WTC11 (cell line): ENCODE results near the gene CIAPIN1. TPM values are rescaled to one million over a fixed set of nuclear protein-coding genes. Genes with fewer than 3 reads are reported as not detected.

Source experiments
- ATAC-seq: fragments of 200-7000 bp; cut with Tn5 transposase; 2 replicates; pipeline ENCODE4 v1.10.0; 2021; ENCODE audit warnings: mild to moderate bottlenecking, moderate library complexity
- CTCF ChIA-PET: fragments of 300-600 bp; sonication (Branson Sonifier 250); formaldehyde crosslinking; loops from one replicate; lab custom pipeline; 2021; ENCODE audit warnings: antibody characterized with exemption; lab: Charles Lee
- POLR2A ChIA-PET: fragments of 350-600 bp; sonication (Branson Sonifier 250); formaldehyde crosslinking; loops from one replicate; lab custom pipeline; 2021; ENCODE audit warnings: antibody characterized with exemption; lab: Charles Lee
- DNase-seq: peaks from one replicate; pipeline ENCODE4 v3.0.0; 2021; ENCODE audit warnings: low spot score
- H3K27ac Mint-ChIP-seq: 2 replicates; pipeline ENCODE4 v1.8.0; 2021; ENCODE audit warnings: mixed read lengths
- H3K27me3 Mint-ChIP-seq: 2 replicates; pipeline ENCODE4 v1.8.0; 2021; ENCODE audit warnings: low read depth, mild to moderate bottlenecking, moderate library complexity, mixed read lengths
- H3K36me3 Mint-ChIP-seq: 2 replicates; pipeline ENCODE4 v1.8.0; 2021; ENCODE audit warnings: mixed read lengths
- H3K4me1 Mint-ChIP-seq: 2 replicates; pipeline ENCODE4 v1.8.0; 2022; ENCODE audit warnings: mixed read lengths
- H3K4me3 Mint-ChIP-seq: 2 replicates; pipeline ENCODE4 v1.8.0; 2021; ENCODE audit warnings: mild to moderate bottlenecking, moderate library complexity, mixed read lengths
- H3K9me3 Mint-ChIP-seq: 2 replicates; pipeline ENCODE4 v1.8.0; 2021; ENCODE audit warnings: mixed read lengths
- CREB1 ChIP-seq: sonication (generic); formaldehyde crosslinking; IDR thresholded peaks from 2 replicates; pipeline ENCODE4 v1.8.0; 2023; ENCODE audit warnings: mild to moderate bottlenecking, missing genetic modification reagents
- FOXJ3 ChIP-seq: sonication (generic); formaldehyde crosslinking; IDR thresholded peaks from 2 replicates; pipeline ENCODE4 v1.9.0; 2021; ENCODE audit warnings: missing genetic modification reagents, mild to moderate bottlenecking, borderline replicate concordance
- IRF2 ChIP-seq: sonication (generic); formaldehyde crosslinking; IDR thresholded peaks from 2 replicates; pipeline ENCODE4 v1.8.0; 2022; ENCODE audit warnings: low read depth, missing genetic modification reagents, borderline replicate concordance
- JUN ChIP-seq: sonication (generic); formaldehyde crosslinking; IDR thresholded peaks from 2 replicates; pipeline ENCODE4 v1.8.0; 2023; ENCODE audit warnings: mild to moderate bottlenecking, missing genetic modification reagents
- MXD4 ChIP-seq: fragments of 250-450 bp; sonication (Bioruptor Pico); IDR thresholded peaks from 2 replicates; pipeline ENCODE4 v1.8.0; 2021; ENCODE audit warnings: mild to moderate bottlenecking, moderate library complexity, borderline replicate concordance
- NFYB ChIP-seq: sonication (generic); formaldehyde crosslinking; conservative IDR thresholded peaks from 2 replicates; pipeline ENCODE4 v1.8.0; 2022; ENCODE audit warnings: low read depth, missing genetic modification reagents
- NR3C1 ChIP-seq: sonication (generic); formaldehyde crosslinking; conservative IDR thresholded peaks from 2 replicates; pipeline ENCODE4 v1.8.1; 2023; ENCODE audit warnings: low read depth, mild to moderate bottlenecking, missing genetic modification reagents
- RELA ChIP-seq: sonication (generic); formaldehyde crosslinking; IDR thresholded peaks from 2 replicates; pipeline ENCODE4 v1.8.1; 2022; ENCODE audit warnings: missing genetic modification reagents, mild to moderate bottlenecking, borderline replicate concordance
- RORB ChIP-seq: fragments of 250-450 bp; sonication (Bioruptor Pico); IDR thresholded peaks from 2 replicates; pipeline ENCODE4 v1.9.0; 2021; ENCODE audit warnings: mild to moderate bottlenecking
- SP1 ChIP-seq: sonication (generic); formaldehyde crosslinking; conservative IDR thresholded peaks from 2 replicates; pipeline ENCODE4 v1.8.1; 2022; ENCODE audit warnings: missing genetic modification reagents
- TCF7 ChIP-seq: sonication (generic); formaldehyde crosslinking; IDR thresholded peaks from 2 replicates; pipeline ENCODE4 v1.8.0; 2022; ENCODE audit warnings: mild to moderate bottlenecking, low read depth, missing genetic modification reagents, moderate library complexity
- ZNF121 ChIP-seq: sonication (generic); formaldehyde crosslinking; IDR thresholded peaks from 2 replicates; pipeline ENCODE4 v1.8.0; 2023; ENCODE audit warnings: missing genetic modification reagents
- ZNF232 ChIP-seq: sonication (generic); formaldehyde crosslinking; IDR thresholded peaks from 2 replicates; pipeline ENCODE4 v1.8.0; 2022; ENCODE audit warnings: mild to moderate bottlenecking, missing genetic modification reagents
- ZNF396 ChIP-seq: fragments of 250-450 bp; sonication (Bioruptor Pico); IDR thresholded peaks from 2 replicates; pipeline ENCODE4 v1.8.0; 2021; ENCODE audit warnings: mild to moderate bottlenecking, moderate library complexity, borderline replicate concordance
- ZNF416 ChIP-seq: fragments of 250-450 bp; sonication (Bioruptor Pico); IDR thresholded peaks from 2 replicates; pipeline ENCODE4 v1.9.0; 2021; ENCODE audit warnings: mild to moderate bottlenecking, inconsistent platforms
- ZNF671 ChIP-seq: fragments of 250-450 bp; sonication (Bioruptor Pico); IDR thresholded peaks from 2 replicates; pipeline ENCODE4 v1.8.0; 2021; ENCODE audit warnings: mild to moderate bottlenecking
- total RNA-seq: library from RNA; stranded (reverse); gene quantifications from 3 replicates; pipeline ENCODE4 v1.2.3, GENCODE V29; 2021
- TF ChIP-seq, protein P1 (sequence below): sonication (generic); formaldehyde crosslinking; IDR thresholded peaks from 2 replicates; pipeline ENCODE4 v1.8.1; 2023; ENCODE audit warnings: mild to moderate bottlenecking, missing genetic modification reagents, moderate library complexity
- TF ChIP-seq, protein P2 (sequence below): sonication (generic); formaldehyde crosslinking; IDR thresholded peaks from 2 replicates; pipeline ENCODE4 v1.8.1; 2022; ENCODE audit warnings: missing genetic modification reagents, borderline replicate concordance
- TF ChIP-seq, protein P3 (sequence below): sonication (generic); formaldehyde crosslinking; IDR thresholded peaks from 2 replicates; pipeline ENCODE4 v1.8.1; 2022; ENCODE audit warnings: mild to moderate bottlenecking, moderate library complexity, missing genetic modification reagents
- TF ChIP-seq, protein P4 (sequence below): sonication (generic); formaldehyde crosslinking; IDR thresholded peaks from 2 replicates; pipeline ENCODE4 v1.8.1; 2023; ENCODE audit warnings: mild to moderate bottlenecking, missing genetic modification reagents
- TF ChIP-seq, protein P5 (sequence below): sonication (generic); formaldehyde crosslinking; conservative IDR thresholded peaks from 2 replicates; pipeline ENCODE4 v1.8.1; 2023; ENCODE audit warnings: mild to moderate bottlenecking, low read depth, missing genetic modification reagents, moderate library complexity
- TF ChIP-seq, protein P6 (sequence below): fragments of 200-600 bp; IDR thresholded peaks from 2 replicates; pipeline ENCODE4 v1.8.0; 2022; ENCODE audit warnings: antibody characterized with exemption
- TF ChIP-seq, protein P7 (sequence below): sonication (generic); formaldehyde crosslinking; IDR thresholded peaks from 2 replicates; pipeline ENCODE4 v1.8.1; 2022; ENCODE audit warnings: low read depth, mild to moderate bottlenecking, moderate library complexity, missing genetic modification reagents, borderline replicate concordance

Gene CIAPIN1
- total RNA-seq, 1 experiment from 2014 or later: 87.9 TPM

DNA sequence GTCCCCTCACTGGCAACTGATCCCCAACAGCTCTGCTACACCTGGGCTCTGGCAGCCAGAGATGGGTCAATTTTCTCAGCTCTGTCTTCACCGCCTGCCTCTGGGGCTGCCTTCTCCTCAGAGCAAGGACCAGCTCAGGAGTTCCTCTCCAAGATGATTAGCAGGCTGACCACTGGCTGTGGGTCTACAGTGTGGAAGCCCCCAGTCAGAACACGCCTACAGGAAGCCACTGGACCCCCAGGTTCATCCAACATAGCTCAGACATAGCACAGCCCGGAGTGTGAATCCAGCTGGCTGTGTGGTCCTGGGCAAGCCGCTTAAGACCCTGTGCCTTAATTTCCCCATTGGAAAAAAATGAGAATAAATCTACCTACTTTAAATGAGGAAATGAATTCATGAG lies 34.2 kb upstream of the CIAPIN1 start (continued):
- TF ChIP-seq, protein P1, sequence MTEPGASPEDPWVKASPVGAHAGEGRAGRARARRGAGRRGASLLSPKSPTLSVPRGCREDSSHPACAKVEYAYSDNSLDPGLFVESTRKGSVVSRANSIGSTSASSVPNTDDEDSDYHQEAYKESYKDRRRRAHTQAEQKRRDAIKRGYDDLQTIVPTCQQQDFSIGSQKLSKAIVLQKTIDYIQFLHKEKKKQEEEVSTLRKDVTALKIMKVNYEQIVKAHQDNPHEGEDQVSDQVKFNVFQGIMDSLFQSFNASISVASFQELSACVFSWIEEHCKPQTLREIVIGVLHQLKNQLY (CRISPR knock-in tag): no peak
- no peak for TF ChIP-seq SP1
- no peak for TF ChIP-seq RORB (CRISPR knock-in tag)
- TF ChIP-seq, all 79 proteins: peak for 0

DNA sequence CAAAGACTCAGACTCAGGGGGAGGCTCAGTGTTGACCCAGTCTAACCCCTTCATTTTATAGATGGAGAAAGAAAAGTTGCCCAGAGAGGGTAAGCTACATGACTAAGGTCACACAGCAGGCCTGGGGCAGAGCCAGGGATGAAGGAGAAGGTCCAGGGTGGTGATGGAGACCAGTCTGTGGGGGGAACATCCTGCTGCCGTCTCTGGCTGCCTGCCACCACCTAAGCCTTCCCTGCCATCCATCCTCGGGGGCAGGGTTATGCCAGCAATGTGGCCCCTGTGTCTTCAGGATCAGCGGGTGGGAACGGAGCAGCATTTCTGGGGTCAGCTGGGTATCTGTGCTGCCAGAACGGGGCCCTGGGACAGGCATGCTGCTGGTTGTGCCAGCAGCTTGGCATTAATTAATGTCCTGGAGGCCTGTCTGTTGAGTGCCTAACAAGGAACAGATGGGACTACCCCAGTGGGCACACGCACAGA lies 33.6 kb upstream of the CIAPIN1 start:
- no peak overlapping the region for H3K4me3 Mint-ChIP-seq
- H3K4me1 Mint-ChIP-seq: peaks cover 49% of the 10 kb centered on the region
- ATAC-seq: no peak
- no peak for DNase-seq
- peaks cover 20% of the 10 kb centered on the region for H3K27me3 Mint-ChIP-seq
- no peak for TF ChIP-seq NR3C1
- no peak for TF ChIP-seq ZNF232 (CRISPR knock-in tag)
- no peak for TF ChIP-seq JUN (CRISPR knock-in tag)
- no peak for TF ChIP-seq FOXJ3 (CRISPR knock-in tag)
- TF ChIP-seq ZNF416: no peak
- no peak for TF ChIP-seq NFYB (CRISPR knock-in tag)
- TF ChIP-seq, protein P2, sequence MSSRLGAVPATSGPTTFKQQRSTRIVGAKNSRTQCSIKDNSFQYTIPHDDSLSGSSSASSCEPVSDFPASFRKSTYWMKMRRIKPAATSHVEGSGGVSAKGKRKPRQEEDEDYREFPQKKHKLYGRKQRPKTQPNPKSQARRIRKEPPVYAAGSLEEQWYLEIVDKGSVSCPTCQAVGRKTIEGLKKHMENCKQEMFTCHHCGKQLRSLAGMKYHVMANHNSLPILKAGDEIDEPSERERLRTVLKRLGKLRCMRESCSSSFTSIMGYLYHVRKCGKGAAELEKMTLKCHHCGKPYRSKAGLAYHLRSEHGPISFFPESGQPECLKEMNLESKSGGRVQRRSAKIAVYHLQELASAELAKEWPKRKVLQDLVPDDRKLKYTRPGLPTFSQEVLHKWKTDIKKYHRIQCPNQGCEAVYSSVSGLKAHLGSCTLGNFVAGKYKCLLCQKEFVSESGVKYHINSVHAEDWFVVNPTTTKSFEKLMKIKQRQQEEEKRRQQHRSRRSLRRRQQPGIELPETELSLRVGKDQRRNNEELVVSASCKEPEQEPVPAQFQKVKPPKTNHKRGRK (CRISPR knock-in tag): no peak
- no peak for TF ChIP-seq ZNF121
- TF ChIP-seq, protein P3, sequence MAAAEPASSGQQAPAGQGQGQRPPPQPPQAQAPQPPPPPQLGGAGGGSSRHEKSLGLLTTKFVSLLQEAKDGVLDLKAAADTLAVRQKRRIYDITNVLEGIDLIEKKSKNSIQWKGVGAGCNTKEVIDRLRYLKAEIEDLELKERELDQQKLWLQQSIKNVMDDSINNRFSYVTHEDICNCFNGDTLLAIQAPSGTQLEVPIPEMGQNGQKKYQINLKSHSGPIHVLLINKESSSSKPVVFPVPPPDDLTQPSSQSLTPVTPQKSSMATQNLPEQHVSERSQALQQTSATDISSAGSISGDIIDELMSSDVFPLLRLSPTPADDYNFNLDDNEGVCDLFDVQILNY: no peak
- TF ChIP-seq, protein P4, sequence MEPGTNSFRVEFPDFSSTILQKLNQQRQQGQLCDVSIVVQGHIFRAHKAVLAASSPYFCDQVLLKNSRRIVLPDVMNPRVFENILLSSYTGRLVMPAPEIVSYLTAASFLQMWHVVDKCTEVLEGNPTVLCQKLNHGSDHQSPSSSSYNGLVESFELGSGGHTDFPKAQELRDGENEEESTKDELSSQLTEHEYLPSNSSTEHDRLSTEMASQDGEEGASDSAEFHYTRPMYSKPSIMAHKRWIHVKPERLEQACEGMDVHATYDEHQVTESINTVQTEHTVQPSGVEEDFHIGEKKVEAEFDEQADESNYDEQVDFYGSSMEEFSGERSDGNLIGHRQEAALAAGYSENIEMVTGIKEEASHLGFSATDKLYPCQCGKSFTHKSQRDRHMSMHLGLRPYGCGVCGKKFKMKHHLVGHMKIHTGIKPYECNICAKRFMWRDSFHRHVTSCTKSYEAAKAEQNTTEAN (CRISPR knock-in tag): no peak
- no peak overlapping the region for H3K27ac Mint-ChIP-seq
- ChIA-PET CTCF (interaction anchor here (0.9 to 4.8 kb wide), 6 partner anchors 9 to 39 kb away, joined by 3 to 26 read pairs (median 5); partner anchors contain the start of genes CIAPIN1, COQ9 and POLR2C), POLR2A (no interaction called here)
- H3K36me3 Mint-ChIP-seq: no peaks in the 10 kb centered on the region
- no peaks in the 10 kb centered on the region for H3K9me3 Mint-ChIP-seq

DNA sequence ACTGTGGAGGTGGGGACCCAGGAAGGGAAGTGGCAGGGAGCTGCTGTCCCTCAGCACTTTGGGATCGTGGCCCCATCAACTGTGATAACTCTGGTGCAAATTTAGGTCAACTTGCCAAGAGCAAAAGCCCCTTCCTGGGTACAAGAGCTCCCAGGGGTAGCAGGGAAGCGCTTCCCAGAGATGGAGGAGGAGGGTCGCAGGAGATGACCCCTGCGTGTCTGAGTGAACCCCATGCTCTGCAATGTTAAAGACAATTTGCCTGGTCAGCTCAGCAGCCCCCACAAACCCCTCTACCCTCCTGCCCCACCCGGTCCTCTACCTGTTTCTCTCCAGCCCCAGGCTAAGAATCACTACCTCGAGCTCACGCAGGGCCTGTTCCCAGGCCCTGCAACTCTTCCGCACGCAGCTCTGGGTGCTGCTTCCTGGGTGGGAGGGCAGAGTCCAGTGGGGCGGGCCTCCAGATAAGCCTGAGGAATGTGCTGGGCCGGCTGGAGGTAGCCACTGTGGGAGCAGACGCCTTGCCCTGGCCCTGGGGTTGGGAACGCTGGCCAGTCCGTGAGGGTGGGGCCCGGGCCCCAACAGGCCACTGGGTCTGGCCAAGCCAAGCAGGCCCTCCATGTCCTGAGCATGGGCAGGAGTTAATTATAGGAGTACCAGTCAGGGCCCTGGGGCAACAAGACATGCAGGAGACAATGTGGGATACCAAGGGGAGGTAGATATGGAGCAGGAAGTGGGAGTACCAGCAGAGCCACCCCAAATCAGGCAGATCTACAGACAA lies 33.0 kb upstream of the CIAPIN1 start:
- H3K4me1 Mint-ChIP-seq: peaks cover 47% of the 10 kb centered on the region
- H3K27me3 Mint-ChIP-seq: peaks cover 13% of the 10 kb centered on the region
- POLR2A ChIA-PET: interaction anchor here (0.9 kb wide), 1 partner anchor 13 kb away, joined by 3 read pairs; no protein-coding TSS in a partner anchor
- CTCF ChIA-PET: interaction anchor here (0.9 to 4.8 kb wide), 8 partner anchors 9 to 111 kb away, joined by 3 to 26 read pairs (median 6); partner anchors contain the start of genes CIAPIN1, COQ9 and POLR2C
- H3K36me3 Mint-ChIP-seq: no peaks in the 10 kb centered on the region
- no peaks in the 10 kb centered on the region for H3K9me3 Mint-ChIP-seq
- DNase-seq: no peak
- peak overlapping the region; percentile 82 for H3K4me3 Mint-ChIP-seq
- no peak overlapping the region for H3K27ac Mint-ChIP-seq
- no peak for ATAC-seq
- TF ChIP-seq ZNF121: no peak
- TF ChIP-seq, protein P5, sequence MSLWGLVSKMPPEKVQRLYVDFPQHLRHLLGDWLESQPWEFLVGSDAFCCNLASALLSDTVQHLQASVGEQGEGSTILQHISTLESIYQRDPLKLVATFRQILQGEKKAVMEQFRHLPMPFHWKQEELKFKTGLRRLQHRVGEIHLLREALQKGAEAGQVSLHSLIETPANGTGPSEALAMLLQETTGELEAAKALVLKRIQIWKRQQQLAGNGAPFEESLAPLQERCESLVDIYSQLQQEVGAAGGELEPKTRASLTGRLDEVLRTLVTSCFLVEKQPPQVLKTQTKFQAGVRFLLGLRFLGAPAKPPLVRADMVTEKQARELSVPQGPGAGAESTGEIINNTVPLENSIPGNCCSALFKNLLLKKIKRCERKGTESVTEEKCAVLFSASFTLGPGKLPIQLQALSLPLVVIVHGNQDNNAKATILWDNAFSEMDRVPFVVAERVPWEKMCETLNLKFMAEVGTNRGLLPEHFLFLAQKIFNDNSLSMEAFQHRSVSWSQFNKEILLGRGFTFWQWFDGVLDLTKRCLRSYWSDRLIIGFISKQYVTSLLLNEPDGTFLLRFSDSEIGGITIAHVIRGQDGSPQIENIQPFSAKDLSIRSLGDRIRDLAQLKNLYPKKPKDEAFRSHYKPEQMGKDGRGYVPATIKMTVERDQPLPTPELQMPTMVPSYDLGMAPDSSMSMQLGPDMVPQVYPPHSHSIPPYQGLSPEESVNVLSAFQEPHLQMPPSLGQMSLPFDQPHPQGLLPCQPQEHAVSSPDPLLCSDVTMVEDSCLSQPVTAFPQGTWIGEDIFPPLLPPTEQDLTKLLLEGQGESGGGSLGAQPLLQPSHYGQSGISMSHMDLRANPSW (CRISPR knock-in tag): no peak
- TF ChIP-seq, protein P6, sequence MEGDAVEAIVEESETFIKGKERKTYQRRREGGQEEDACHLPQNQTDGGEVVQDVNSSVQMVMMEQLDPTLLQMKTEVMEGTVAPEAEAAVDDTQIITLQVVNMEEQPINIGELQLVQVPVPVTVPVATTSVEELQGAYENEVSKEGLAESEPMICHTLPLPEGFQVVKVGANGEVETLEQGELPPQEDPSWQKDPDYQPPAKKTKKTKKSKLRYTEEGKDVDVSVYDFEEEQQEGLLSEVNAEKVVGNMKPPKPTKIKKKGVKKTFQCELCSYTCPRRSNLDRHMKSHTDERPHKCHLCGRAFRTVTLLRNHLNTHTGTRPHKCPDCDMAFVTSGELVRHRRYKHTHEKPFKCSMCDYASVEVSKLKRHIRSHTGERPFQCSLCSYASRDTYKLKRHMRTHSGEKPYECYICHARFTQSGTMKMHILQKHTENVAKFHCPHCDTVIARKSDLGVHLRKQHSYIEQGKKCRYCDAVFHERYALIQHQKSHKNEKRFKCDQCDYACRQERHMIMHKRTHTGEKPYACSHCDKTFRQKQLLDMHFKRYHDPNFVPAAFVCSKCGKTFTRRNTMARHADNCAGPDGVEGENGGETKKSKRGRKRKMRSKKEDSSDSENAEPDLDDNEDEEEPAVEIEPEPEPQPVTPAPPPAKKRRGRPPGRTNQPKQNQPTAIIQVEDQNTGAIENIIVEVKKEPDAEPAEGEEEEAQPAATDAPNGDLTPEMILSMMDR: no peak
- no peak for TF ChIP-seq RELA (CRISPR knock-in tag)
- TF ChIP-seq TCF7 (CRISPR knock-in tag): no peak
- TF ChIP-seq NFYB (CRISPR knock-in tag): no peak
- TF ChIP-seq ZNF671 (CRISPR knock-in tag): no peak
- no peak for TF ChIP-seq IRF2
- TF ChIP-seq, protein P7, sequence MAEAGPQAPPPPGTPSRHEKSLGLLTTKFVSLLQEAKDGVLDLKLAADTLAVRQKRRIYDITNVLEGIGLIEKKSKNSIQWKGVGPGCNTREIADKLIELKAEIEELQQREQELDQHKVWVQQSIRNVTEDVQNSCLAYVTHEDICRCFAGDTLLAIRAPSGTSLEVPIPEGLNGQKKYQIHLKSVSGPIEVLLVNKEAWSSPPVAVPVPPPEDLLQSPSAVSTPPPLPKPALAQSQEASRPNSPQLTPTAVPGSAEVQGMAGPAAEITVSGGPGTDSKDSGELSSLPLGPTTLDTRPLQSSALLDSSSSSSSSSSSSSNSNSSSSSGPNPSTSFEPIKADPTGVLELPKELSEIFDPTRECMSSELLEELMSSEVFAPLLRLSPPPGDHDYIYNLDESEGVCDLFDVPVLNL (CRISPR knock-in tag): no peak
- no peak for TF ChIP-seq ZNF396 (CRISPR knock-in tag)
- no peak for TF ChIP-seq MXD4
- no peak for TF ChIP-seq CREB1 (CRISPR knock-in tag)
